Karpas-422 (cell line): Measurements from ENCODE around the gene CFAP119. TPM values are rescaled to one million over a fixed set of nuclear protein-coding genes. Genes with fewer than 3 reads are reported as not detected.

Experiments
- DNase-seq: peaks from one replicate; pipeline ENCODE4 v3.0.0-alpha.2; 2015
- H2AFZ ChIP-seq: fragments of 200-600 bp; sonication (generic); 2 replicates; pipeline ENCODE4 v1.6.1; 2014; ENCODE audit warnings: antibody characterized with exemption, low read length, mixed read lengths
- H3K27ac ChIP-seq: fragments of 200-600 bp; sonication (generic); 2 replicates; pipeline ENCODE4 v1.5.1; 2014; ENCODE audit warnings: mild to moderate bottlenecking, low read length, moderate library complexity
- H3K27me3 ChIP-seq: fragments of 200-600 bp; sonication (generic); 2 replicates; pipeline ENCODE4 v1.6.1; 2014; ENCODE audit warnings: low read length, mixed read lengths
- H3K36me3 ChIP-seq: fragments of 200-600 bp; sonication (generic); 2 replicates; pipeline ENCODE4 v1.6.1; 2014; ENCODE audit warnings: low read length, mixed read lengths; ENCODE audit not compliant: insufficient read depth
- H3K4me1 ChIP-seq: fragments of 200-600 bp; sonication (generic); 2 replicates; pipeline ENCODE4 v1.6.1; 2014; ENCODE audit warnings: mild to moderate bottlenecking, low read length, mixed read lengths
- H3K4me2 ChIP-seq: fragments of 200-600 bp; sonication (generic); 2 replicates; pipeline ENCODE4 v1.6.1; 2014; ENCODE audit warnings: low read length, low read depth, mild to moderate bottlenecking; ENCODE audit not compliant: poor library complexity, severe bottlenecking
- H3K4me3 ChIP-seq: fragments of 200-600 bp; sonication (generic); 2 replicates; pipeline ENCODE4 v1.5.1; 2014; ENCODE audit warnings: mild to moderate bottlenecking, antibody characterized with exemption, low read length, mixed read lengths
- H3K79me2 ChIP-seq: fragments of 200-600 bp; sonication (generic); 2 replicates; pipeline ENCODE4 v1.6.1; 2014; ENCODE audit warnings: mild to moderate bottlenecking, low read length, mixed read lengths
- H3K9ac ChIP-seq: fragments of 200-600 bp; sonication (generic); 2 replicates; pipeline ENCODE4 v1.6.0; 2014; ENCODE audit warnings: low read length
- H3K9me2 ChIP-seq: fragments of 200-600 bp; sonication (generic), shearing (Covaris generic); replicated peaks from 2 replicates; pipeline ENCODE4 v1.6.0; 2014; ENCODE audit warnings: mild to moderate bottlenecking, low read length, moderate library complexity; ENCODE audit not compliant: insufficient read depth
- H3K9me3 ChIP-seq: fragments of 300-700, 200-600 bp; sonication (generic); 2 replicates; pipeline ENCODE4 v1.6.1; 2014; ENCODE audit warnings: low read length, mixed read lengths
- H4K20me1 ChIP-seq: fragments of 200-600 bp; sonication (generic); 2 replicates; pipeline ENCODE4 v1.6.1; 2014; ENCODE audit warnings: mild to moderate bottlenecking, antibody characterized with exemption, low read length, low read depth; ENCODE audit not compliant: insufficient read depth
- total RNA-seq: library from RNA; depleted of rRNA; stranded (reverse); fragments of >200 nt; shearing (Covaris generic); gene quantifications from 2 replicates; pipeline ENCODE4 v1.2.3, GENCODE V29; 2014; ENCODE audit warnings: low replicate concordance

CFAP119 gene
- total RNA-seq, 1 experiment from 2014 or later, result 8.9 TPM

DNA sequence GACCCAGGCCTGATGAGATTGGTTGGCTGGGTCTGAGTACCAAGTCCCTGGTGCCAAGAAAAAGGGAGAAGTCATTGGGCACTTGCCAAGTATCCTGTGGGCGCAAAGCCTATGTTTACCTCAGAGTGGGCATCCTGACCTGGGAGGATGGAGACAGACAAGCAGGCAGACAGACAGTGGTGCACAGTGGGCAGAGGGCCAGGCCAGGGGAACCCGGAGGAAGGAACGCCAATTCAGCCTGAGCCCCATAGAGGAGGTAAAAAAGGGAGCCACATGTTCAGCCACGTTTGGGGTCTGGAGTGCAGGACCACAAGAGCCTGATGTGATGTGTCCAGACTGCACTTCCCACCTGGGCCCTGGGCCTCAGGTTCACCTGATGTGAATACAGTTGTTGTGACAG, 8.3 kb downstream of the CFAP119 start:
- H3K9me3 ChIP-seq, result no peaks in the 10 kb centered on the region
- no peaks in the 10 kb centered on the region for H3K27me3 ChIP-seq
- no peak overlapping the region for H2AFZ ChIP-seq
- no peak overlapping the region for H3K4me2 ChIP-seq
- no peak overlapping the region for H3K27ac ChIP-seq
- no peak overlapping the region for H3K9ac ChIP-seq
- H3K36me3 ChIP-seq, result peaks cover 22% of the 10 kb centered on the region; the same call in 1 of the 2 replicates
- H4K20me1 ChIP-seq, result 0 out of 2 replicates have a peak, but pooled peaks cover 6% of the 10 kb centered on the region
- H3K9me2 ChIP-seq, result no peaks in the 10 kb centered on the region
- peaks cover 9% of the 10 kb centered on the region for H3K4me1 ChIP-seq
- H3K79me2 ChIP-seq, result peaks cover 23% of the 10 kb centered on the region
- DNase-seq, result no peak
- no peak overlapping the region for H3K4me3 ChIP-seq

DNA sequence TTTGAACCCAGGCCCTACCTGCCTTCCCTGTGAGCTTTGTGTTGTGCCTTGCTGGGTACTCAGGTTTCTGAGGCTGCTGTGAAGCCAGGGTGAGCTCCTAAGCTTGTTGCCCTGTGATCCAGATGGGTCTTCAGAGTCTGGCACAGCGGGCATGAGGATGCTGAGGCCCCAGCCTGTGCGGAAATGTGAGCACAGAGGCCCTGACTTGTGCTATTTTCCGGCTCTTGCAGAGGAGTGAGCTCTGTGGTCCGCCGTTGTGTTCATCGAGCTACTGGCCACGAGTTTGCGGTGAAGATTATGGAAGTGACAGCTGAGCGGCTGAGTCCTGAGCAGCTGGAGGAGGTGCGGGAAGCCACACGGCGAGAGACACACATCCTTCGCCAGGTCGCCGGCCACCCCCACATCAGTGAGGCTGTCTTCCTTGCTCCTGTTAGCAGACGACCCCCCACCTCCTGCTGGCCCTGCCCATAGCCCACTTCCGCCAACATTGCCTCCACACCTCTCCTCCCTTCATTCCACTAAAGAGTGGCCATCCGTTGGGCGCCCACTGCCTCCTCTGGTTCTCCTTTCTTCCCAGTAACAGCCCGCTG, 10.9 kb downstream of the CFAP119 start:
- no peak overlapping the region for H2AFZ ChIP-seq
- no peak overlapping the region for H3K4me3 ChIP-seq
- DNase-seq, result no peak
- H3K9ac ChIP-seq, result no peak overlapping the region
- H3K27ac ChIP-seq, result no peak overlapping the region
- no peaks in the 10 kb centered on the region for H3K9me2 ChIP-seq
- H3K36me3 ChIP-seq, result peaks cover 22% of the 10 kb centered on the region; the same call in 1 of the 2 replicates
- peaks cover 15% of the 10 kb centered on the region for H3K4me1 ChIP-seq
- H3K4me2 ChIP-seq, result no peak overlapping the region
- H3K9me3 ChIP-seq, result no peaks in the 10 kb centered on the region
- peaks cover 24% of the 10 kb centered on the region for H3K79me2 ChIP-seq
- H4K20me1 ChIP-seq, result 0 out of 2 replicates have a peak, but pooled peaks cover 6% of the 10 kb centered on the region
- no peaks in the 10 kb centered on the region for H3K27me3 ChIP-seq

DNA sequence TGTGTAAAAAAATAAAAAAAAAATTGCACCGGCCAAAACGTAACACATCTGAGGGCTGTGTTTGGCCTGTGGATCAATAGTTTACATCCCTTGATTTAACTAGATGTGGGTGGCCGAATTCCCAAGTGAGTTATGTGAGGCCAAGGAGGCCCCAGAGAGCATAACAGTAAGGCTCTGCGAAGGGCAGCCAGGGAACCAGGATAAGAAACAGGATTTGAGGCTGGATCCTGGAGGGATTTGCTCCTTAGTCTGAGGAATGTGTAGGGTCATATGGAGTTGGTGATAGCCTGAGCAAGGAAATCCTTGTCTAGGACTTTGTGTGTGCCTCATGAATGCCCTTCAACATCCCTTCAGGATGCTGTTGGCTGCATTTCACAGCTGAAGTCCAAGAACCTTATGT, 11.7 kb downstream of the CFAP119 start:
- Histone ChIP-seq H3K36me3 (peaks cover 22% of the 10 kb centered on the region; the same call in 1 of the 2 replicates), H3K4me3 (no peak overlapping the region), H4K20me1 (0 out of 2 replicates have a peak, but pooled peaks cover 6% of the 10 kb centered on the region), H3K4me1 (peaks cover 15% of the 10 kb centered on the region), H3K9me2 (no peaks in the 10 kb centered on the region), H2AFZ (no peak overlapping the region), H3K9me3 (no peaks in the 10 kb centered on the region), H3K4me2 (no peak overlapping the region), H3K27ac (no peak overlapping the region), H3K27me3 (no peaks in the 10 kb centered on the region), H3K9ac (no peak overlapping the region), H3K79me2 (peaks cover 24% of the 10 kb centered on the region)
- no peak for DNase-seq

DNA sequence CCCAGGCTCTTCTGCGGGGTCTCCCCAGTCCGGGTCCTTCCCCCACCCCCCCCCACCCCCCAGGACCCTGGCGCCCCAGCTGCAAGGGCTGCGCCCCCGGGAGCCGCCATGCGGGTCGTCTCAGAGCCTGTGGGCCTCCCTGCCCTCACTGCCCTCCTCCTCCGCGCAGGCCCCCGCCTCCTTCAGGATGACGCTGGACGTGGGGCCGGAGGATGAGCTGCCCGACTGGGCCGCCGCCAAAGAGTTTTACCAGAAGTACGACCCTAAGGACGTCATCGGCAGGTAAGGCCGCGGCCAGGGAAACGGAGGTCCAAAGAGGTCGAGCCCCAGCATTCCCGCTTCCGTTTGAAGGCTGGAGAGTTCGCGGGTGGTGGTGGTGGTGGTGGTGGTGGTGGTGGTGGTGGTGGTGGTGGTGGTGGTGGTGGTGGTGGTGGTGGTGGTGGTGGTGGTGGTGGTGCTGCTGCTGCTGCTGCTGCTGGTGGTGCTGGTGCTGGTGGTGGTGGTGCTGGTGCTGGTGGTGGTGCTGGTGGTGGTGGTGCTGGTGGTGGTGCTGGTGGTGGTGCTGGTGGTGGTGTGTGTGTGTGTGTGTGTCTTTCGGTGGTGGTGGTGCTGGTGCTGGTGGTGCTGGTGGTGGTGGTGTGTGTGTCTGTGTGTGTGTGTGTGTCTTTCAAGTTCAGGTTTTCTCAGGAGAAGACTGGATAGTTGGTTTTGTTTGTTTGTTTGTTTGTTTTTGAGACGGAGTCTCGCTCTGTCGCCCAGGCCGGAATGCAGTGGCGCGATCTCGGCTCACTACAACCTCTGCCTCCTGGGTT, 13.0 kb downstream of the CFAP119 start:
- Histone ChIP-seq H3K27me3 (no peaks in the 10 kb centered on the region), H3K36me3 (peaks cover 17% of the 10 kb centered on the region; the same call in 1 of the 2 replicates), H3K9me3 (no peaks in the 10 kb centered on the region), H3K4me2 (peak overlapping the region; percentile 69), H3K9me2 (no peaks in the 10 kb centered on the region), H3K27ac (no peak overlapping the region), H3K79me2 (peaks cover 24% of the 10 kb centered on the region), H3K4me3 (peak overlapping the region; percentile 73), H3K4me1 (peaks cover 15% of the 10 kb centered on the region), H2AFZ (no peak overlapping the region), H4K20me1 (0 out of 2 replicates have a peak, but pooled peaks cover 6% of the 10 kb centered on the region), H3K9ac (peak overlapping the region; percentile 79)
- peak; percentile 62 for DNase-seq

DNA sequence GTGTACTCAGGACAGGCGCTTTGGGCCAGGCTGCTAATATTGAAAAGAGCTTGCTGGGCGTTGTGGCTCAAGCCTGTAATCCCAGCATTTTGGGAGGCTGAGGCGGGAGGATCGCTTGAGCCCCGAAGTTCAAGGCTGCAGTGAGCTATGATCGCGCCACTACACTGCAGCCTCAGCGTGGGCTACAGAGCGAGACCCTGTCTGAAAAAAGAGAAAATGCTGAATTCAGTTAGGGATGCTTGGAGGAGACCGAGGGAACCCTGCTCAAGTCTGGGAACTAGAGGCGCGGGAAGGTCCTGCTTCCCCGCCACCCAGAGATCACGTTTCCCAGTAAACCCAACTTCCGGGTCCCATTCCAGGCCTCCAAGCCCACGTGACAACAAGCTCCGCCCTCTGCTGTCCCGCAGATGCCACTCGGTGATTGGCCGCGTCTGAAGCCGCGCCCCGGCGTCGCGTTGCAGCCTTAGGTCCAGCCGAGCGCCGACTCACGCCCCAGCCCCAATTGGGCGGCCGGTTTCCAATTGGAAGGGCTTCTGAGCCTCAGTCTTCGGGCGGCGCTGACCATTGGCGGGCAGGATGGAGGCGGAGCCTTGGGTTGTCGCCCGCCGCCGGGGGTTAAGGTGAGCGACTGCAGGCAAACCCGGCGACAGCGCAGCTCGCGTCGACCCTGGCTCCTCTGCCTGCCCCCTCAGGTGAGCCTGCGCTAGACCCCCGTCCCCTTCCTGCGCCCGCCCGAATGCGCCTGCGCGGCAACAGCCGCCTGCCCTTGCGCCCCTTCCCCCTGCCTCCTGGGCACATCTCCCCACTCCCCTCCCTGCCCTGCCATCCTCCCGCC, 13.8 kb downstream of the CFAP119 start, which contains the start of gene PHKG2:
Gene PHKG2, plus strand, starts transcription at position 627 of the 835 bp plus-strand sequence. CDS start 396 bp downstream, outside the sequence.
- Histone ChIP-seq H2AFZ (no peak within 1 kb of the TSS; the same call in 1 of the 2 replicates), H3K27me3 (no peaks in the 10 kb centered on the region), H3K36me3 (peaks cover 15% of the 10 kb centered on the region; the same call in 1 of the 2 replicates), H3K9me3 (no peaks in the 10 kb centered on the region), H3K4me3 (peak within 1 kb of the TSS; percentile 73), H3K9me2 (no peaks in the 10 kb centered on the region), H3K79me2 (peaks cover 24% of the 10 kb centered on the region), H4K20me1 (0 out of 2 replicates have a peak, but pooled peaks cover 6% of the 10 kb centered on the region), H3K4me1 (peaks cover 15% of the 10 kb centered on the region), H3K27ac (peak within 1 kb of the TSS; percentile 1; the same call in 1 of the 2 replicates), H3K9ac (peak within 1 kb of the TSS; percentile 79), H3K4me2 (peak within 1 kb of the TSS; percentile 69)
- DNase-seq, result peak; percentile 99

DNA sequence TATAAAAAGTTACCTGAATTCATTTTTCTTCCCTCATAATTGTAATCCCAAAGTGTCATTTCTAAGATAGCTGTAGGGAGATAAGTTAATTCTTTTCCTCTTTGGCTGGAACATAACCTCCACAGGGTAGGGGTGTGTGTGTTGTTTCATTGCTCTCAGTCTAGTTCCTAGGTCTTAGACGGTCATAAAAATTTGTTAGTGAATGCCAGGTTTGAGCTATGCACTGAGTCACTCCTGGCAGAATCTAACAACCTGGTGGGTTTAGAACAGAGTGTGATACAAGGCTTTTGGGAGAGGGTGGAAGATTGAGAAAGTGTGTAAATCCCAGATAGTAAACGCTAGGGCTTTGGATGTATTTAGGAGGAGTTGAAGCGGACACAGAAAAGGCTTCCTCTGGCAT, 14.5 kb downstream of the CFAP119 start:
- Histone ChIP-seq H4K20me1 (0 out of 2 replicates have a peak, but pooled peaks cover 6% of the 10 kb centered on the region), H3K9ac (peak overlapping the region; percentile 60), H3K79me2 (peaks cover 24% of the 10 kb centered on the region), H3K27ac (peak overlapping the region; percentile 1; the same call in 1 of the 2 replicates), H3K9me3 (no peaks in the 10 kb centered on the region), H3K9me2 (no peaks in the 10 kb centered on the region), H2AFZ (no peak overlapping the region; the same call in 1 of the 2 replicates), H3K4me2 (peak overlapping the region; percentile 63), H3K27me3 (no peaks in the 10 kb centered on the region), H3K4me3 (peak overlapping the region; percentile 73; the same call in 1 of the 2 replicates), H3K36me3 (peaks cover 16% of the 10 kb centered on the region; the same call in 1 of the 2 replicates), H3K4me1 (peaks cover 15% of the 10 kb centered on the region)
- DNase-seq, result no peak

DNA sequence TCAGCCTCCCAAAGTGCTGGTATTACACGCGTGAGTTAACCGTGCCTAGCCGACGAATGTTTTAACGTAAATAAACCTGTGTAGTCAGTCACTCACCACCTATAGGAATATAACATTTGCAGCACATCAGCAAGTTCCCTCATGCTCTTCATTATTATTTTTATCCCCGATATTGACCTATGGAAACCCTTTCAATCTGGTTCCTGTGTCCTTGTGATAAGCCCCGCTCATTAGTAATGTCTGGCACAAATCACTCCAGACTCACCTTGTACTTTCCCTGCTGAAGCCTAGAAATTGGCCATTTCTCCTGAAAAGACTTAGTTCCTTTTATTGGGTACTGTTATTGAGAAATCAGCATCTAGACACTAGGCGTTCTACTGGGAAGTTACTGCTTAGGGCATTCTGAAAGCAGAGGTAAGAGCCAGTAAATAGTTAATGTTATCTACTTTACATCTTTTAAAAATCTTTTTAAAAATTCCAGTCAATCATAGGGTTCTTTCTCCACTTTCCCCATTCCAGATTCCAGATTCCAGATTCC, 15.2 kb downstream of the CFAP119 start:
- Histone ChIP-seq H3K27ac (peak overlapping the region; percentile 1; the same call in 1 of the 2 replicates), H3K9ac (no peak overlapping the region)

More for the DNA sequence above, 15.2 kb downstream of the CFAP119 start:
- H3K79me2 ChIP-seq, result peaks cover 24% of the 10 kb centered on the region
- peaks cover 22% of the 10 kb centered on the region; the same call in 1 of the 2 replicates for H3K36me3 ChIP-seq
- DNase-seq, result no peak
- H2AFZ ChIP-seq, result no peak overlapping the region
- no peak overlapping the region for H3K4me3 ChIP-seq
- 0 out of 2 replicates have a peak, but pooled peaks cover 6% of the 10 kb centered on the region for H4K20me1 ChIP-seq
- H3K9me3 ChIP-seq, result no peaks in the 10 kb centered on the region
- H3K9me2 ChIP-seq, result no peaks in the 10 kb centered on the region
- peaks cover 15% of the 10 kb centered on the region for H3K4me1 ChIP-seq
- H3K27me3 ChIP-seq, result no peaks in the 10 kb centered on the region
- H3K4me2 ChIP-seq, result no peak overlapping the region
